ENCODE data around the gene KIFC3.

GRCh38 chr16:57778658-57779057 lies 23.6 kb downstream of the KIFC3 start:
- TF ChIP-seq, protein P1, sequence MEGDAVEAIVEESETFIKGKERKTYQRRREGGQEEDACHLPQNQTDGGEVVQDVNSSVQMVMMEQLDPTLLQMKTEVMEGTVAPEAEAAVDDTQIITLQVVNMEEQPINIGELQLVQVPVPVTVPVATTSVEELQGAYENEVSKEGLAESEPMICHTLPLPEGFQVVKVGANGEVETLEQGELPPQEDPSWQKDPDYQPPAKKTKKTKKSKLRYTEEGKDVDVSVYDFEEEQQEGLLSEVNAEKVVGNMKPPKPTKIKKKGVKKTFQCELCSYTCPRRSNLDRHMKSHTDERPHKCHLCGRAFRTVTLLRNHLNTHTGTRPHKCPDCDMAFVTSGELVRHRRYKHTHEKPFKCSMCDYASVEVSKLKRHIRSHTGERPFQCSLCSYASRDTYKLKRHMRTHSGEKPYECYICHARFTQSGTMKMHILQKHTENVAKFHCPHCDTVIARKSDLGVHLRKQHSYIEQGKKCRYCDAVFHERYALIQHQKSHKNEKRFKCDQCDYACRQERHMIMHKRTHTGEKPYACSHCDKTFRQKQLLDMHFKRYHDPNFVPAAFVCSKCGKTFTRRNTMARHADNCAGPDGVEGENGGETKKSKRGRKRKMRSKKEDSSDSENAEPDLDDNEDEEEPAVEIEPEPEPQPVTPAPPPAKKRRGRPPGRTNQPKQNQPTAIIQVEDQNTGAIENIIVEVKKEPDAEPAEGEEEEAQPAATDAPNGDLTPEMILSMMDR (IDR thresholded peaks at IDR 0.05): no peak
- TF ChIP-seq EP300 (IDR thresholded peaks at IDR 0.05) (no peak), POLR2A (IDR thresholded peaks at IDR 0.05) (no peak), POLR2AphosphoS5 (IDR thresholded peaks at IDR 0.05) (no peak)
